NCI-H2196 (cell line): ENCODE measurements around the gene MTARC1.

ENCODE experiments used
- DNase-seq: peaks from one replicate; lab custom pipeline; 2025; ENCODE audit not compliant: unreplicated experiment; lab: John Stamatoyannopoulos, UW

MTARC1 gene

DNA sequence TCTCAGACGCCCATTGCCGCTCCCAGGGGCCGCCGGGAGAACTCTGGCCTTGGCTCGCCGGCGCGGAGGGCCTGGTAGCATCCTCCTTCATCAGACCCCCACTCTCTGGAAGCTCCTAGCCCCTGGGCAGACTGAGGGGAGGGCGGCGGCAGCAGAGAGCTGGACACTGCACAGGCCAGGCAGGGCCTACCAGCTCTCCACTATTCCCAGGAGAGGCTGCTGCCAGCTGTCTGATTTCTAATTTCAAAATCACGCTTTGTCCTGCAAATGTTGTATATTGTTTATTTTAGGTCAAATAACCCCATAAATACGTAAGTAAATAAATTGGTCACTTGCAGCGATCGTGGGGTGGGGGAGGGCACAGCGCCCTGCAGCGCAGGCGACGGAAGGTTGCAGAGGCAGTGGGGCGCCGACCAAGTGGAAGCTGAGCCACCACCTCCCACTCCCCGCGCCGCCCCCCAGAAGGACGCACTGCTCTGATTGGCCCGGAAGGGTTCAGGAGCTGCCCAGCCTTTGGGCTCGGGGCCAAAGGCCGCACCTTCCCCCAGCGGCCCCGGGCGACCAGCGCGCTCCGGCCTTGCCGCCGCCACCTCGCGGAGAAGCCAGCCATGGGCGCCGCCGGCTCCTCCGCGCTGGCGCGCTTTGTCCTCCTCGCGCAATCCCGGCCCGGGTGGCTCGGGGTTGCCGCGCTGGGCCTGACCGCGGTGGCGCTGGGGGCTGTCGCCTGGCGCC is at the start of gene MTARC1:
MTARC1 (plus strand) TSS at position 577 of the 732 bp plus-strand sequence; CDS start at position 609, 32 bp downstream.
- peak; percentile 87 for DNase-seq

GRCh38 chr1:220741349-220741748 is 45.4 kb upstream of the MTARC1 start:
- no peak for DNase-seq

DNA sequence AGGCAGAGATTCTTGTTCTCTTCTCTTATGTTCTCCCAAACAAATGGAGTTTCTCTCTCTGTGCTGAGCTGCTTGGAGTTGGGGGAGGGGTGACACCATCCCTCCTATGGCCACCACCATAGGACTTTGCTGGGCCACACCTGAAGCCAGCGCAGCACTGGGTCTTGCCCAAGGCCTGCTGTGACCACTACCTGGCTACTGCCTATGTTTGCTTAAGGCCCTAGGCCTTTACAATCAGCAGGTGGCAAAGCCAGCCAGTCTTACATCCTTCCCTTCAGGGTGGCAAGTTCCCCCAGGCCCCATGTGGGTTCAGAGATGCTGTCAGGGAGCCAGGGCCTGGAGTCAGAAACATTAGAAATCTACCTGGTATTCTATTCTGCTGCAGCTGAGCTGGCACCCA is 44.9 kb upstream of the MTARC1 start:
- DNase-seq = no peak

DNA sequence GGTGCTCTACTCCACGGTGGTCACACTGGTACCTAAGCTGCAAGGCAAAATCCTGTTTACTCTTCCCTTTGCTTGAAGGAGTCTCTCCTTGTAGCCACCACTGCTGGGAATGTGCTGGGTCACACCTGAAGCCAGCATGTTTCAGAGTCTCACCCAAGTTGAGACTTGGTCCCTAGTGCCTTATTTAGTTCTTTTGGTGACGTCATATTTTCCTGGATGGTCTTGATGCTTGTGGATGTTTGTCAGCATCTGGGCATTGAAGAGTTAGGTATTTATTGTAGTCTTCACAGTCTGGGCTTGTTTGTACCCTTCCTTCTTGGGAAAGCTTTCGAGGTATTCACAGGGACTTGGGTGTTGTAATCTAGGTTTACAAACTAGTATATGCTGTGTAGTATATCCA is 44.2 kb upstream of the MTARC1 start:
- no peak for DNase-seq

- DNase-seq = no peak
These were observed 39.9 kb upstream of the MTARC1 start for GRCh38 chr1:220746851-220747250.

DNA sequence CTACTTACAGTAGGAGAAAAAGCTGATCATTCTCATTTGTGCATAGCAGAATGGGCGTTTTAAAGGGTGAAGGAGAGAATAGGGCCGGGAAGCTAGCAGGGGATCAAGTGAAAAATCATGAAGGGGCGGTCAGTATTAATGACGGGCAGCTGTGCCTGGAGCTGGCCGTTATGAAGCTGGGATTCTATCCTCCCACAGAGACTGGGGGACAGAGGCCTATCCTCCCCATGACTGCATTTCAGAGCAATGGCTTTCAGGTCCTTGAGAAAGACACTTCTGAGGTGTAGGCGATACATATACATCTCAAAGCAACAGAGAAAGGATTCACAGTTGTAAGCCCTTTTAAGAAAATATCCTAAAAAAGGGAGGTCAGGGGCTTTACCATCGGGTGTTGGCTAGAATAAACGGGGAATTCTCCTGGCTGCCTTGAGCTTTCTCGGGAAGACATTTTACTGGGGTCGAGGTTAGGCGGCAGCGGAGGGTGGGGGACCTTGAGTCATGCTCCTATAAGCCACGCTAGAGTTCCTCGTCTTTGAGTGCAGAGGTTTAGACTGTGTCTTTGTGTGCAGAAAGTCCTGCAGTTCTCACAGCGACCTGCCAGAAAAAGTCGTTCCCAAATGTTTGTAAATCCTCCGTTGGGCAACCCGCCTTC is 39.1 kb upstream of the MTARC1 start:
- no peak for DNase-seq

DNA sequence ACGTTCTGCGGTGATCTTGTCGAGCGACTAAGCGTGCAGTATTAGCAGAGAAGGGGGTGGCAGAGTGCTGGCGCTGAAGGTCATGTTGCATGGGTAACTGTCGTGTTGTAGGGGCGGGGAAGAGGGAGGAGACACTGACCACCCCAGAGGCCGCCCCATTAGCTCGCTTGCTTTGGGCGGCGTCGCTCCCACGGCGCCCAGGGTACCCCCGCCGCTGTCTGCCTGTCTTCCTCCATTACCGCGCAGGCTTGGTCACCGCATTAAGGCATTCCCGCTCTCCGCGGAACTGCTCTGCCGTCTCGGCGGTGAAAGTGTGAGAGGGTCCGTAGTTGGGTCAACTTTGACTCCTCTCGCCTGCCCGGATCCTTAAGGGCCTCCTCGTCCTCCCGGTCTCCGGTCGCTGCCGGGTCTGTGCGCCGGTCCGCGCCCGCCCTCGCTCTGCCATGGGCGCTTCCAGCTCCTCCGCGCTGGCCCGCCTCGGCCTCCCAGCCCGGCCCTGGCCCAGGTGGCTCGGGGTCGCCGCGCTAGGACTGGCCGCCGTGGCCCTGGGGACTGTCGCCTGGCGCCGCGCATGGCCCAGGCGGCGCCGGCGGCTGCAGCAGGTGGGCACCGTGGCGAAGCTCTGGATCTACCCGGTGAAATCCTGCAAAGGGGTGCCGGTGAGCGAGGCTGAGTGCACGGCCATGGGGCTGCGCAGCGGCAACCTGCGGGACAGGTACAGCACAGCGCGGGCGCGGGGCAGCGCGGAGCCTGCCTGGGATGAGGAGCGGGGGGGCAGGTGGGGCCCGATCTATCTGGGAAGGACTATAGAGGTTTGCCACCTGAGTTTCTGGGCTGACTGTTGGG is 38.4 kb upstream of the MTARC1 start, which contains the start of gene MTARC2:
MTARC2 (plus strand) TSS at position 234 of the 846 bp plus-strand sequence; CDS start at position 444, 210 bp downstream.
- DNase-seq = peak; percentile 67

DNA sequence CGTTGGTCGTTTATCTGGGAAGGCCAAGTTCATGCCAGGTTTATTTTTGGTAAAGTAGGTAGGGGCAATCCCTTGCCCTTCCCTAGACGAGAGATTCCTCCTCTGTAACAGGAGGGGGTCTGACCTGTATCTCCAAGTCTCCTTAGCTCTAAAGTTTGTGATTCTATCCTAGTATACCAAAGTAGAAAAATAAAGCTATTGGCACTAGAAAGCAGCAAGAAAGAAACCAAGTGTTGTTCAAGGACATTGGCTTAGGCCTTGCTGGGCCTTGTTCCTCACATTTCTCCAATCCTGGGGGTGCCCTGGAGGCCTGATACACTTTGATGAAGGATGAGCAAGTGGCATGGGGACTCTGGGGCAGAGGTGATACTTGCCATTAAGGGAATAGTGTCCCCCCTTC is 37.8 kb upstream of the MTARC1 start:
- DNase-seq = no peak

DNA sequence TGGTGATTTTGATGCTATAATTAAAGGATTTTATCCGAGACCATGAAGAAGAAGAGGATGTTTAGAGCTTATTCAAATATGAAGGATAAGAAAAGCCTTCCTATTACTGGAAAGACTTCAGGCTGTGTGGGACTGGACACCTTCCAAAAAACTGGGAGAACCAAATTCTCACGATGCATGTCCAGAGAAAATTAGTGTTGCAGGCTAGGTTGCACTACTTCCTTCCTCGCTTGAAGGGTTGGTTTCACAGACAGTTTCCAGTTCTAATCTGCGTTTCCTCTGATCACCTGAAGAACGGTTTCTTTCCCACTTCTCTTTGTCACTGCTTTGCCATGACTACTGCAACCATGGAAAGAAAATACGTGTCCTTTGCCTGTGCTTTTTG is 36.6 kb upstream of the MTARC1 start:
- DNase-seq = no peak

DNA sequence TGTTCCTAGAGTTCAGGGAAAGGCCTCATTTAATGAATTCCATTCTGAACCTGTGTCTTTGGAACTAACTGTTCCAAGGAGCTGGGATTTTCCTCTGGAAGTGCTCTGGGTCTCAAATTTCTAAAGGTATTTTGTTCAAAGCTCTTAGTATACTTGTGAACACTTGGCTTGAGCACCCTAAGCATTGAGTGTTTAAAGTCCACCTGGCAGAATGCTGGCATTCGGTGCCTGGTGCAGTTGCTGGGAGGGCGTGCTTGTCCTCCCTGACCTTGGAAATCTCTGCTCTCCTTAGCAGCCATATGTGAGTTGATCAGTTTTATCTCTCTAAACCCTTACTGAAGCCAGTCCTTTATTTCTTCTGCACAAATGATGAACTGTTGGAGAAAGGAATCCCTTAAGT is 35.6 kb upstream of the MTARC1 start:
- DNase-seq = no peak

DNA sequence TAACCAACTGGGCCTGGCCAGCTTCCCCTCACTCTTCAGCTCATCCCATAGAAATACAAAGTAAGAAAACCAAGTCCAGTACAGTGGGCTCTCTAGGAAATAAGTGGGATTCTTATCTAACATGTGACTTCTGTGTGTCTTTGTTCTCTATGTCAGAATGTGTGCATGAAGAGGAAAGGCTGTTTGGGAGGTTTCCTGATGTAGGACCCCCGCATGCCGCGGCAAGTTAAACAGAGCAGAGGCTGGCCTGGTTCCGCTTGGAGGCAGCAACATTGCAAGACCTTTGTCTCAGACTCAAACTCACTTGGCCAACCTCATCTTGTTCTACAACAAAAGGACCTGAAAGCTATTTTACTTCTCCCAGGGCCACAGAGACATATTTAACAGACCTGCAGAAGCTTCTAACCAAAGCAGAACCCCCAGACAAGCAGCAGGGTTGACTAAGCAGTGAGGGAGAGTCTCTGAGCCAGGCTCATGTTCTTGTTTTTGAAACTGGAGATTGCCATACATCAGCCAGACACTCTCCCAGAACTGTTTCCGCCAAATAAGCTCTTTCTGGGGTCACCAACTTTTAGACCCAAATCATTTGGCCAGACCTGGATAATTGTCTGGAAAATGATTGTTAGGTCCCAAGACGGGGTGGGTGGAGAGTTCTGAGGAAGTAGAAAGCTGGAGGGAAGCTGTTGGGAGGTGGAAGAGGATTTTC is 32.3 kb upstream of the MTARC1 start:
- no peak for DNase-seq

DNA sequence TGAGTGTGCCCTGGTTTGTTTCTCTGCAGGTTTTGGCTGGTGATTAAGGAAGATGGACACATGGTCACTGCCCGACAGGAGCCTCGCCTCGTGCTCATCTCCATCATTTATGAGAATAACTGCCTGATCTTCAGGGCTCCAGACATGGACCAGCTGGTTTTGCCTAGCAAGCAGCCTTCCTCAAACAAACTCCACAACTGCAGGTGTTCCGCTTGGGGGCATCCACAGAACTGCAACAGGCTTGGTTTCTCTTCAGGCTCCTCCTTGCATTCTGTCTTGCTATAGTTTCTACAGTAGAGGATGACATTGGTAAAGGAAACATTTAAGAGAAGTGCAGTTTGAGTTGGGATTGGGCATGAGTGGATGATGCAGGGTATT is 31.8 kb upstream of the MTARC1 start:
- no peak for DNase-seq

- DNase-seq = no peak
These were observed 31.4 kb upstream of the MTARC1 start for GRCh38 chr1:220755309-220755708.

DNA sequence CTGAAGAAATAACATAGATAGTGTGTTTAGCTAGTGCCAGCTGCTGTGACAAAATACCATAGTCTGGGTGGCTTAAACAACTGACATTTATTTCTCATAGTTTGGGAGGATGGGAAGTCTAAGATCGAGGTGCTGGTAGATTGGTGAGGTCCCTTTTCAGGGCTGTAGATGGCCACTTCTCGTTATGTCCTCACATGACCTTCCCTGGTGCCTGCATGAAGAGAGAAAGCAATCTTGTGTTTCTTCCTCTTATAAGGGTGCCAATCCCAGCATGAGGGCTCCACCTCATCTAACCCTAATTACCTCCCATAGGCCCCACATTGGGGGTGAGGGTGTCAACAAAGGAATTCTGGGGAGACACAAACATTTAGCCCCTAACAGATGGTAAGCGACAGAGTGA is 29.3 kb upstream of the MTARC1 start:
- no peak for DNase-seq

DNA sequence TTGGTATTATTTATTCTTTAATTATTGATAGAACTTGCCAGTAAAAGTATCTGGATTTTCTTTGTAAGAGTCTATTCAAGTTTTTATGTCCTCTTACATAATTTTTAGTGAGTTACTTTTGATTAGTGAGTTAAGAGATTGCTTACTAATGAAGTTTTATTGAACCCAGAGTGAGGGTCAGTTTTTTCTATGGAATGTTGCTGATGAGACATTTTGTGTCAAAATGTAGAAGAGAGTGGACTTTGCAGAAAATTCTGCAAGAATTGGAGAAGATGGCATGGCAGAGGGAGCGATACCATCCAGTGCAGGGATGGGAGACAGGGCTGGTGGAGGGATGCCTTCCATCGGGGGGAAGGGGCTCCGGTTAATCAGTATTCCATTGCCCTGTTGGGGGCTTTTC is 27.6 kb upstream of the MTARC1 start:
- DNase-seq = no peak

DNA sequence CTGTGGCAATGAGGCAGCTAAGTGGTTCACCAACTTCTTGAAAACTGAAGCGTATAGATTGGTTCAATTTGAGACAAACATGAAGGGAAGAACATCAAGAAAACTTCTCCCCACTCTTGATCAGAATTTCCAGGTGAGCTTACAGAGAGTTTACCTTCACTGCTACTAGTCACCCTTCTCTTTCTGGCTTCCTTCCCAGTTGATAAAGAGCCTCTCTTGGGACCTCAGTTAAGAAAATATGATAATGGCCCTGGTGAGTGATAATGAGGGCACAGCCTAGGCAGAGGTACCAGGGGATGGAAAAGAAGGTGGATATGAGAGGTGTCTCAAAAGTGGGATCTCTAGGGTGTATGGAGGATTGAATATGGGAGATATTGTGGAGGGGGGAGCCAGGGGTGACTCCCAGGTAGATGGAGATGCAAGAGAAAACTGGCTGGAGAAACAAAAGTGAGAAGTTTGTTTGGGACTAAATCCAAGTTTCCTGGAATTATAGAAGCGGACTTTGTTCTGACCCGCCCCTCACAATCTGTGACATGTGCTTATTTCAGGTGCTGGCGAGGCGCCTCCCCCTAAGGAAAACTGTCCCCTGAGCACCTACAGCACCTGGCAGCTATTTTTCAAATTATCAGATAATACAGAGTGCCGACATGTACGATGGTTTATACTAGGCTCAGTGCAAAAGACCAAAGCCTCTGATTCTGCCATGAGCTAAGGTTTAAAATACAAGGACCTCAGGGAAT is 24.9 kb upstream of the MTARC1 start:
- no peak for DNase-seq

DNA sequence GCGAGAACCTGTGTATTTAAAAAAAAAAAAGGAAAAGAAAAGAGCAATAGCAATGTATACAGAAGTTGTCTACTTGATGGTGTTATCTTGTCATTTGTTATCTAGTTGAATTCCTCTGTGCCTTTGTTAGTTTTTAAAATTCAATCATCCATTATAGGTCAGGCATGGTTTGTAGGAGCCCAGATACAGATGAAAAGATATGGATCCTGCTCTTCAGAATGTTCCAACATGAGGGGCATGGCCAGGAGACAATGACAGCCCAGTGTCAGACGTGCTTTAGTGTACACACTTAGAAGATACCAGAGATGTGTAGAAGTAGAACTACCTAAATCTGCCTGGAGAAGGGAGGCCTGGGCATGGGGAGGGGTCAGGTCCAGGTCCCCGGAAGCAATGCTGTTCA is 22.0 kb upstream of the MTARC1 start:
- DNase-seq = no peak

- no peak for DNase-seq
These were observed 19.2 kb upstream of the MTARC1 start for GRCh38 chr1:220767312-220768125.

DNA sequence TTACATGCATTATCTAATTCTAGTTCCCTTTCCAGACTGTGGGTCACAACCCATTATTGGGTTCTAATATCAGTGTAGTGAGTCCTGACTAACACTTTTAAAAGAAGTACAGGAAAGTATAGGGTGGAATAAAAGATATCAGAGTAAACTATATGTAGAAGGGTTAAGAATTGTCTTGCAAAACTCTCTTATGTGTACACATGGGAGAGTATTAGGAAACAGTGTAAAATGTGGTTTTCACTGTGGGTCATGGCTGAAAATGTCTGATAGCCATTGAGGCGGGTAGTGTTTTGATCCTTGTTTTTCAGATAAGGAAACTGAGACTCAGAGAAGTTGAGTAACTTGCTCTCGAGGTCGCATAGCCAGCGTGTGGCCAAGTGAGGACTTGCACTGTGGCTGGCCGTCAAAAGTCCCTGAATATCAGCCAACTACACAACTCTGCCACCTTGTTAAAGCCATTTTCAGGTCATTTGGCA is 18.5 kb upstream of the MTARC1 start:
- no peak for DNase-seq

- DNase-seq = no peak
These were observed 17.5 kb upstream of the MTARC1 start for GRCh38 chr1:220769205-220769604.
